NCI-H1092 treated with DMSO at 0.1 percent for 48 hours (cell line): ENCODE results near the gene TTC3.

ENCODE experiments used
- DNase-seq: peaks from one replicate; lab custom pipeline; 2025; lab: John Stamatoyannopoulos, UW

The TTC3 gene

GRCh38 chr21:37153196-37153934 lies 80.3 kb downstream of the TTC3 start:
- DNase-seq = no peak

- DNase-seq = no peak
These were observed 80.9 kb downstream of the TTC3 start for GRCh38 chr21:37153935-37154350.

- no peak for DNase-seq
These were observed 82.1 kb downstream of the TTC3 start for GRCh38 chr21:37155186-37155585.

GRCh38 chr21:37157938-37158337 lies 84.9 kb downstream of the TTC3 start:
- no peak for DNase-seq

- no peak for DNase-seq
These were observed 86.2 kb downstream of the TTC3 start for GRCh38 chr21:37159053-37159776.

- no peak for DNase-seq
These were observed 86.9 kb downstream of the TTC3 start for GRCh38 chr21:37159949-37160348.

GRCh38 chr21:37164742-37165141 lies 91.7 kb downstream of the TTC3 start:
- no peak for DNase-seq

- DNase-seq = no peak
These were observed 92.5 kb downstream of the TTC3 start for GRCh38 chr21:37165586-37165985.

GRCh38 chr21:37166733-37167132 lies 93.7 kb downstream of the TTC3 start:
- DNase-seq = no peak

GRCh38 chr21:37168666-37169065 lies 95.6 kb downstream of the TTC3 start:
- no peak for DNase-seq

- DNase-seq = no peak
These were observed 99.6 kb downstream of the TTC3 start for GRCh38 chr21:37172646-37173045.

- no peak for DNase-seq
These were observed 103.7 kb downstream of the TTC3 start for GRCh38 chr21:37176716-37177115.

GRCh38 chr21:37181059-37181458 lies 108.0 kb downstream of the TTC3 start:
- no peak for DNase-seq

GRCh38 chr21:37182222-37182621 lies 109.2 kb downstream of the TTC3 start:
- no peak for DNase-seq

- DNase-seq = no peak
These were observed 110.7 kb downstream of the TTC3 start for GRCh38 chr21:37183749-37184148.

GRCh38 chr21:37184784-37185593 lies 111.9 kb downstream of the TTC3 start:
- DNase-seq = no peak

GRCh38 chr21:37186983-37187382 lies 113.9 kb downstream of the TTC3 start:
- no peak for DNase-seq

GRCh38 chr21:37188825-37189224 lies 115.8 kb downstream of the TTC3 start:
- DNase-seq = no peak

GRCh38 chr21:37192019-37192418 lies 119.0 kb downstream of the TTC3 start:
- no peak for DNase-seq

- no peak for DNase-seq
These were observed 120.0 kb downstream of the TTC3 start for GRCh38 chr21:37193006-37193405.

- DNase-seq = no peak
These were observed 120.6 kb downstream of the TTC3 start for GRCh38 chr21:37193676-37194075.

GRCh38 chr21:37195059-37195458 lies 122.0 kb downstream of the TTC3 start:
- DNase-seq = no peak

- no peak for DNase-seq
These were observed 122.6 kb downstream of the TTC3 start for GRCh38 chr21:37195610-37196009.
